ENCODE measurements around the gene AIRE. TPM values are rescaled to one million over a fixed set of nuclear protein-coding genes. Genes with fewer than 3 reads are reported as not detected.

Gene AIRE
- total RNA-seq, 1 experiment from 2014 or later: 0.09 TPM

GRCh38 chr21:44272284-44272858, 13.3 kb upstream of the AIRE start:
- H3K4me3 Mint-ChIP-seq: no peak overlapping the region
- H3K27ac Mint-ChIP-seq: no peak overlapping the region

GRCh38 chr21:44273046-44273445, 12.6 kb upstream of the AIRE start:
- DNase-seq (ENCODE audit: low spot score): no peak
- peaks cover 4% of the 10 kb centered on the region; the same call in 1 of the 2 replicates for H3K27me3 Mint-ChIP-seq (ENCODE audit: low read depth)
- CTCF ChIA-PET: no interaction called here
- no peak for TF ChIP-seq GRHL2 (CRISPR knock-in tag; IDR thresholded peaks at IDR 0.05; ENCODE audit: insufficient replicate concordance, severe bottlenecking)
- no peak for TF ChIP-seq ATF1 (CRISPR knock-in tag; IDR thresholded peaks at IDR 0.05)
- no peak for TF ChIP-seq PRDM15 (CRISPR knock-in tag; IDR thresholded peaks at IDR 0.05)
- no peak for TF ChIP-seq IRF2 (CRISPR knock-in tag; IDR thresholded peaks at IDR 0.05; ENCODE audit: borderline replicate concordance, low read depth)
- TF ChIP-seq ZNF423 (CRISPR knock-in tag; IDR thresholded peaks at IDR 0.05): no peak
- TF ChIP-seq MAX (CRISPR knock-in tag; IDR thresholded peaks at IDR 0.05): no peak
- TF ChIP-seq FOXJ3 (CRISPR knock-in tag; IDR thresholded peaks at IDR 0.05; ENCODE audit: borderline replicate concordance): no peak

More at GRCh38 chr21:44272284-44272858, 13.3 kb upstream of the AIRE start:
- Mint-ChIP-seq H3K9me3 (no peaks in the 10 kb centered on the region), H3K36me3 (no peaks in the 10 kb centered on the region), H3K27me3 (ENCODE audit: low read depth) (peaks cover 4% of the 10 kb centered on the region; the same call in 1 of the 2 replicates), H3K4me1 (no peaks in the 10 kb centered on the region)
- ATAC-seq: no peak
- POLR2A ChIA-PET: no interaction called here
- TF ChIP-seq NR3C1 (CRISPR knock-in tag; conservative IDR thresholded peaks at IDR 0.05; ENCODE audit: low read depth) (no peak), FOXP4 (CRISPR knock-in tag; IDR thresholded peaks at IDR 0.05) (no peak), NR2C2 (CRISPR knock-in tag; IDR thresholded peaks at IDR 0.05) (no peak), ZSCAN18 (CRISPR knock-in tag; IDR thresholded peaks at IDR 0.05) (no peak), GABPB1 (CRISPR knock-in tag; IDR thresholded peaks at IDR 0.05) (no peak), ZNF671 (CRISPR knock-in tag; IDR thresholded peaks at IDR 0.05) (no peak), PREB (CRISPR knock-in tag; IDR thresholded peaks at IDR 0.05; ENCODE audit: borderline replicate concordance) (no peak), ZNF121 (CRISPR knock-in tag; IDR thresholded peaks at IDR 0.05) (no peak), USF2 (CRISPR knock-in tag; IDR thresholded peaks at IDR 0.05) (no peak), ATF1 (CRISPR knock-in tag; IDR thresholded peaks at IDR 0.05) (no peak), E2F1 (CRISPR knock-in tag; IDR thresholded peaks at IDR 0.05) (no peak), JUN (CRISPR knock-in tag; IDR thresholded peaks at IDR 0.05) (no peak), CDX4 (CRISPR knock-in tag; IDR thresholded peaks at IDR 0.05; ENCODE audit: borderline replicate concordance) (no peak), SMAD4 (CRISPR knock-in tag; IDR thresholded peaks at IDR 0.05) (no peak)
- CTCF ChIA-PET: no interaction called here
- DNase-seq (ENCODE audit: low spot score): no peak

More at GRCh38 chr21:44273046-44273445, 12.6 kb upstream of the AIRE start:
- POLR2A ChIA-PET: no interaction called here
- ATAC-seq: no peak
- Mint-ChIP-seq H3K4me1 (no peaks in the 10 kb centered on the region), H3K27ac (no peak overlapping the region), H3K4me3 (no peak overlapping the region), H3K9me3 (no peaks in the 10 kb centered on the region), H3K36me3 (no peaks in the 10 kb centered on the region)
